GM21529 (cell line): ENCODE measurements around the gene PDE7B.
A peak's percentile ranks its signal among the peaks of the same experiment; 100 is the strongest.

ENCODE experiments used
- ATAC-seq: cut with Tn5 transposase; IDR thresholded peaks from one replicate; pipeline ENCODE4 v1.9.1; 2021; ENCODE audit not compliant: unreplicated experiment

PDE7B gene

DNA sequence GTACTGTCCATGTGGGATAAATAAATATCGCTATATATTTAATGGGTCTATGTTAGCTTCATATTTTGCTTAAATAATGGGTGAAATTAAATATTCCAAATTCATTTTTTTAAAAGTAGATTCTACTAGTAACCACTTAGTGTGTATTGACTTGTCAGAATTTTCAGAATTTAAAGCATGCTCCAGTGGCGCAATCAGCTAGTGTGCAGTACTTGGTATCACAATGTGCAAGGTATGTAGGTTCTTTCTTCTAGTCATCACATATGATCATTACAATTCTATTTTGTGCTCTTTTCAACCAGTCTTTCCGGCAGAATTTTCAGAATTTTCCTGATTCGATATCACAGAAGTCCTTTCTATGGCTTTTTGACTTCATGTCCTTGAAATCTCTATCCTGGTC is 32.6 kb downstream of the PDE7B start:
- ATAC-seq, result no peak

DNA sequence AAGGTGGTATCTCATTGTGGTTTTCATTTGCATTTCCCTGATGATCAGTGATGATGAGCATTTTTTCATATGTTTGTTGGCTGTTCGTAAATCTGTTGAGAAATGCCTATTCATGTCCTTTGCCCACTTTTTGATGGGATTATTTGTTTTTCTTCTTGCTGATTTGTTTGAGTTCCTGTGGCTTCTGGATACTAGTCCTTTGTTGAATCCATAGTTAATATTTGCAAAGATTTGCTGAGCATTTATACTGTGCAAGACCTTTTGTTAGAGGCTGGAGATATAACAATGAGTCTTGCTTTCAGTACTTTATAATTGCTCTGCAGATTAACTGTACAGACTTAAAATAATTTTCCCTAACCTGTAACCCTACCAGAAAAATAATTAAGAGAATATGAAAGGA is 35.6 kb downstream of the PDE7B start:
- ATAC-seq, result no peak

DNA sequence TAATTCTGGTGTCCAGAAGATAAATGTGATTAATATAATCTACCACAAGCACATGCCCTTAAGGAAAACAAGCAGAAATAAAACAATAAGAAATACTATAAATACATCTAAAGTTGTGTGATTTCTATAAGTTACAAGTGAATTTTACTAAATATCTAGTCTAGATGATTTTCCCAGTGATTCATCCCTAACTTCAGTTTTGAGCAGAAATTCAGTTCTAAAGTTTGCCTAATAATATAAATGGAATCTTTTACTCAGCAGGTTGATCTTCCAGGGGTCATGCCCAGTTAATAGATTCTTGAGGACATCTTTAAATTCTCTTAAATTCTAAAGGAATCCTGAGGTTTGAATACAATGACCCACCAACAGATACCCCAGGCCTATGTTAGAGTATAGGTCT is 37.3 kb downstream of the PDE7B start:
- no peak for ATAC-seq

DNA sequence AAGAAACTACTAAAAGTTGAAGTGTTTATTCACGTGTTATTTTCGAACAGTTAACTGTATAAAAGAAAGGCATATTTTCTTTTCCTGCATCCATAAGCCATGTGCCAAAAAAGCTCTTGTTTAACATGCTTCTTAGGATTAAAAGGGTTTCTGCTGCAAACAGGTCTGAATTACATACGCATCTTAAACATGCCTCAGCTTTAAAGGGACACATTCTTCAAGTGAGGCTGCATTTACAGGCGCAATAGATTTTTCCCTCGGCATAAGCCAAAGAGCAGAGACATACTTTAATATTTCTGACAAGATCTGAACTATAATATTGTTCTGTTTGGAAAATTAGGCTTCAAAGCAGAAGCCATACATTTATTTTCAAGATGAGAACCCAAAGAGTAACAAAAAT is 39.4 kb downstream of the PDE7B start:
- no peak for ATAC-seq

DNA sequence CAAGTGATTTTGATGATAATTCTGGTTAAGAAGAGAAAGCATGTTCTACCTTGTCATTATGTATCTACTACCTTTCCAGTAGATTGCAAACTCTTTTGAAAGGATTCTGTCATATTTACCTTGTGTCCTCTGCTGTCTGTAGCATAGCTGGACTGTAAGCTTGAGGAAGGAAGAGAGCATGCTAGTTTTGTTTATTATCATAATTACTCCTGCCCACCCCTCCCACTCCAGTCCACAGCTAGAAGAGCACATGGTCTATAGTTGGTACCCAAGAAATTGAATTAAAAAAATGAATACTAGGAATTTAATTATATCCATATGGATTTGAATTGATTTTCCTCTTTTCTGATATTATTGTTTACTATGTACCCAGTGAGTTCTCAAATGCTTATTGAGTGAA is 40.2 kb downstream of the PDE7B start:
- no peak for ATAC-seq

DNA sequence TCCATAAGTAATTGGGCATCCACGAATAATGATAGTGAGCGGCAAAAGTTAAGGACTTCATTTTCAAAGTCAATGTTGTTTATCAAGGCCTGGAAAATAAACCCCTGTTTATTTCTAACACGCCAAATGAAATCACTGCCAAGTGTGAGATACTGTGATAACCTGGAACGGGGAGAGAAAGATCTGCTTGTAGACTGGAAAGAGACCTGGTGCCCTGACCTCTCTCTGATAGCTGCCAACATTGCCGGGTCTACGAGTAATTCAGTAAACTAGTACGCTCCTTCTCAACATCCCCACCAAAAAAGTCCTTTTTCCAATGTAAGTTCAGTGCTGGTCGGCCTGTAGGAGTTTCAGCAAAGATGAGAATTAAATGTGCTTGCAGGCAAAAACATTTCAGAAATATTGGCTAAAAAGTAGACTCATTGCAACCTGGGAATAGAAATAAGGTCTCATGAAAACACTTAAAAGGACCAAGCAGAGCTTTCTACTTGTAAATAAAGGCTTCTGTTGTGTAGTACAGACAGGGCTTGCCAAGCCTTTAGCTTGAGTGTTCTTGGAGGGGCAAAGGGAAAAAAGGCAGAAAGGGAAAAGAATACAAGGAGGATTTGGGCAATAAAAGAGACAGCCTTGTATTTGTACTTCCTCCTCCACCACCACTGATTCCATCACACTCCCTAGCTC is 43.9 kb downstream of the PDE7B start:
- no peak for ATAC-seq

DNA sequence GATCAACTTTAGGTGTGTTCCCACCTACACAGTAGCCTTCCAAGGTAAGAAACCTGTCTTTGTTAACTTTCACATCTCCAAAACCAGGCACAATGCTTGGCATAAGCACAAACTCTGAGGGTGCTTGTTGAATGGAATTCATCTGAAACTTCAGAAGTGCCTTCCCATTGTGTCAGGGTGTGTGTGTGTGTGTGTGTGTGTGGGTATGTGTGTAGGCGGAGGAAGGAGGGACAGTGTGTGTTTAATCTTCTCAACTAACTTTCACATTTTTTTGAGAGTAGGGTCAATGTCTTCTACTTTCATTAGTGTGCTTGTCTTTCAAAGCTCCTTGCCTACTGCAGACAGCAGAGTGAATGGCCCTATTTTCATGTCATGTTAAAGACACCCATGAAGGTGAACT is 45.6 kb downstream of the PDE7B start:
- ATAC-seq, result no peak

DNA sequence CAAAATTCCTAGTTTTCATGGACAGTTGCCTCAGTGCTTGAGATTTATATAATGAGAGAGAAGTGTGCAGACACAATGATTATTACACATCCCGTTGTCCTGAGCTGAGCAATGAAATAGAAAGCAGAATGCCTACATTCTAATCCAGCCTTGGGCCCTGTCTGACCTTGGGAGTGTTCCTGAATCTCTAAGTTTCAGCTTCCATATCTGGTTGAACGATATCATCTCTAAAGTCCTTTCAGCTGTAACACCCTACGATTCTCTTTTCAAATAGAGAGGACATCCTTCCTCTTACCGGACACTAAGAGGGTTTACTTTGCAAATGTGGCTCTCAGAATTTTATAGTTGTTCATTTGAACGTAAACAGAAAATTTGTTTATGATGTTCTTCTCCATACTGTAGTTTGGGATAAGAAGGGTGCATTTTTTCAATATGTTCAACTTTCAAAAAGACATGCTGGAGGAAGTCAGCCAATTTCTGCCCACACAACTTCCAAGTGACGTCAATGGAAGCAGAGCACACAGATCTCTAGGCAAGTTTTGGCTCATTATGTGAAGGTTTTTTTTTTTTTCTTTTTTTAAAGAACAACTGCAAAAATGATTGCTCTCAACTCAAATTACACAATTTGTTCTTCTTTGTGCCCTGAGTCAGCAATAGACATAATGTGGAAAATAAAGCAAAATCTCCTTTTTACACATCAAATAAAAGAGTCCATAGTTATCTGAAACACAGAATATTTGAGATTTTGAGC is 50.4 kb downstream of the PDE7B start:
- ATAC-seq, result no peak

DNA sequence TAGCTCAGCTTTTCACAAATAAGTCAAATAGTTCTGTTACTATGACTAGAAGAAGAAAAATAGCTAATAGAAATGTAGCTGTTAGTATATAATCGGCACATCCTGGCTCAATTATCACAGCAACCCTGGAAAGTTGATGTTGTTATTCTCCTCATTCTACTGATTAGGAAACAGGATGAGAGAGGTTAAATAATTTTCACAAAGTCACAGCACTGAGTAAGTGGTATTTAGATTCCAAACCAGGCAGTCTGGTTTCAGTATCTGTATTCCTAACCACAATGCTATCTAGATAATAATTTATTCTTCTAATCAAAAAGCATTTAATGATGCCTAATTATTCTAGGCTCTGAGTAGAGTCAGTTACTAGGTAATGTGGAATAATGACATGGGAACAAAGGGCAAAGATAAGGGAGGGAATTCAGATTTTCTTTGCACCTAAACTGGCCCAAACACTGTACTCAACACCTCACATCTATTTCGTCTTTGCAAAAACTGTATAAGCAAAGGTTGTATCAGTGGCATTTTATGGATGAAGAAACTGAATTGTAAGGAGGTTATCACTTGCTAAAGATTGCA is 51.3 kb downstream of the PDE7B start:
- no peak for ATAC-seq

DNA sequence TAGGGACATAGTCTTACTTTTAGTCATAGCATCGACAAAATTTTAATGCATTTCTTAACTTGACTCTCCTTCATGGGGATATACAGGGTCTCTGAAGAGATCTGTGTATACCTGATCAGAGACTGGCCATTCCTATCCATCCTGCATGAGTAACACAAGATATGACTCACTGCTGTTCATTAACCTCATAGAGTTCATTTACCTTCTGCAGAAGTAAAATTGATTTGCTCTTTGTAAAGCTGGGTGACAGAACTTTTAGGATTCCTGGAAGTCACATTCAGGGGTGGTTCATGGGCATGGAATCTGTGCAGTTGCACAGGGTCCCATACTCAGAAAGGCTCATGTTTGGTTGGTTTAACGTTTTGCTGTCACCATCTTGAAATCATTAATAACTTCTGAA is 53.2 kb downstream of the PDE7B start:
- ATAC-seq, result no peak

DNA sequence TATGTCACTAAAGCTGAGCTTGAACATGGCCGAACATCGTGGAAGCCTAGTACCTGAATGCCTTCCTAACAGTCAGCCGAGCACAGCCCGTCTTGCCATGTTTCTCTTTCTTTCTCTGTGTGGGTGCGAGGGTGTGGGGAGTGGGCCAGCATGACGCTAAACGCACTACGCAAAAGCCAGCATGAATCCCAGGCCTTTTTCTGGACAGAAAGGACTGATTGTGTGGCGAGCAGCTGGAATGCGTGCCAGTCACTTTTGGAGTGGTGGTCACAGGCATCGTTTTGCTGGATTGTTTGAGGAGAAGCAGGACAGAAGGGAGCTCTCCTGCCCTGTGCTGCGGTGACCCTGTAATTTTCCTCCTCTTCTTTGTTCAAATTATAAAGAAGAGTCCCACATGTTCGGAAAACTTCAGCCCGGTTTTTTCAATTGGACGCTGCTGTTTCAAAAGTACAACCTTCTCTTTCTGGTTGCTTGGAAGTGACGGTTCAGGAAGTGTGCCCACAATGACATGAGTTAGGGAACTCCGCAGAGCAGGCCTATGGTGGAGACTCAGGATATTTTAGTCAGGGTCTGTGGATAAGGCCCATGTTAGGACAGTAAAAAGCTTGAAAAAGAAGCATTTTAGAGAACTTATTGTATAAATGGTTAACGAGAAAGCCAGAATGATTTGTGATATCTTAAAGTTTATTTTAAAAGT is 54.3 kb downstream of the PDE7B start:
- no peak for ATAC-seq

DNA sequence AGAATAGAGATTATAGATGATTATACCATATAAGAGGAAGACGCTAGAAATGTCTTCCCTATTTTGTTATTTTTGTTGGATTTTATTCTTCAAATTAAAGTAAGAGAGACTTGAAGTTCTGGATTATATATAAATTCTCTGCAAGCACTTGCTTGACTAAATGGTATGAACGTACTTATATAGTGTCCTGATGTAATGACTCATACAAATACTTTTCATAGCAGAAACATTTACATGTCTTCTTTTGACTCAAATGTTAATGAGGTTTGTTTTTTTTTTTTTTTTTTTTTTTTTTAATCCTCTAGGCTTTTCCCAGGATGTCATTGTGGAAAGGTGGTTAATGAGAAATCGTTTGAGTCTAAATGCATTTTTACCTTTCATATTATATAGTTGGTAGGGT is 55.0 kb downstream of the PDE7B start:
- ATAC-seq, result no peak

DNA sequence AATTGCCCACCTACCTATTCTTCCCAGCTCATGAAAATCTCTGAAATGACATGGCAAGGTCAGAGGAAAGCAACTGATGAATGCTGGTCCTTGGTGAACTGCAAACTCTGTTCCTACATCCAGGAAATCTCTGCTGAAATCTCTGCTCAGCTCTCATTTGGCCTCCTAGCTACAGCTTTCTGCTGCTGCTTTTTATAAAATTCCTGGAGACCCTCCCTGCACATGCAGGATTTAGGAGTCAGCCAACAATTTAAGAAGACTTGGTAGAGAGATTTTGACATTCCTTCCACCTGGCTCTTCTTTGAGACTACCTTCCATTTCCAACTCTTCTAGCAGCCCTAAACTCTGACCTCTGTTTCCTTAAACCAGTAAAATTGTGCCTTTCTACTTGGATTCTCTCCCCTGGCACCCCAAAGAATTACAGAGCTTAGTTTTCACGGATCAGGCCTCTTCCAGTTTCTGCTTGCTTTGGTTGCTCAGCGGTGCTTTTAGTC is 55.5 kb downstream of the PDE7B start:
- no peak for ATAC-seq

DNA sequence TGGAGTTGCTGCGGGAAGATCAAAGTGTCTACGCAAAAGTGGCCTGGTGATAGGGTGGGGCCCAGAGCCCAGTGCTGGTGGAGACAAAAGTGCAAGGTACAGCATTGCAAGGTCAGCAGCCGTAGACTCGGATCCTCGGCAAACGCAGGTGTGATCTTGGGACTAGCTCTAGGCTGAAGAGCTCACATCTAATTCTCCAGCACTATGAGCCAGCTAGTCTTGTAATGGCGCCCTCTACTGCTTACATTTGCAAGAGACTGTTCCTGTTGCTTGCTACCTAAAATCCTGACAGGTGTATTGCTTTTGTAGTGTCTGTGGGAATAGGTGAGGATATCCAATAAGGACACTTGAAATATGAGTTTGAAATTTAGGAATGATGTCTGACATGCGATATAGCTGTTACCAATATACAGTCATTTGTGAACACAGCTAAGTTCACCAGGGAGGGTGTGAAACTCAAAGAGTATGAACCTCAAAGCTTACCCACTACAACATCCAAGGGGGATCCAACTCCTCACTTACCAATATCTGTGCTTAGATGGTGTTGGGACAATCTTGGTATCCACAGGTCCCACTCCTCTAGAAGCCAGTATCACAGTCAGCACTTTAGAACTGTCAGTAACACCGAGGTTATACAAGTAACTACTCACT is 58.4 kb downstream of the PDE7B start:
- ATAC-seq, result peak; percentile 91

DNA sequence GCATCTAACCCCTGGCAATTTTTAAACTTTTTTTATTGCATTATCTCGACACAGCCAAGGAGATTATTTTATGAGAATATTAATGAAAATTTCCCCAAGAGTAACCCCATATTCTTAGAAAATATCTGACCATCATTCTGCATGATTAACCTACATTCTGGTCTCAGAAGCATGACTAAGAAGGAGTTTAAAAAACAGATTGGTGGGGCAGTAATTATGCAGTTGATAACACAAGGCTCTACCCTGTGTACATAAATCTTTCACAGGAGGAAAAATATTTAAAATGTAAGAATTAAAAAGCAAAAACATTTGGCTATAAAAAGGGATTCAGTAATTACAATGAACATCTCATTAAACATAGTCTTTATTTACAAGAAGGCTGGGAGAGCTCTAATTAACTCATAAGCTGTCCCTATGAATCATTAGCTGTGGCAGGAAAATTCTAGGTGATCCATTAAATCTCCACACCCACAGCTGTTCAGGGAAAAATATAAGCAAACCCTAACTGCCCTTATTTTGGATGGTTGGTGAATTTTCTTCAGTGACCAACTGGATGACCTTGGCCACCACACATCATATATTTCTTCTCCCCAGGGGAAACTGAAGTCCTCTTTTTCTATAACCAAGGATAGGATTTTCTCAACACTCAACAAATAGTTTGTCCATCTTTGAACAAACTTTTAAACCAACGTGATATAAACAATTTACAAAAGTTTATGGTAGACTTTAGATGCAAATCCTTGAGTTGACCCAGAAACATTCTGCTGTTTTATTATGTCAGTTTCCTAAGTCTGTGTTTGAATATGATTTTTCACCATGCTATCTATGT is 59.5 kb downstream of the PDE7B start:
- no peak for ATAC-seq

DNA sequence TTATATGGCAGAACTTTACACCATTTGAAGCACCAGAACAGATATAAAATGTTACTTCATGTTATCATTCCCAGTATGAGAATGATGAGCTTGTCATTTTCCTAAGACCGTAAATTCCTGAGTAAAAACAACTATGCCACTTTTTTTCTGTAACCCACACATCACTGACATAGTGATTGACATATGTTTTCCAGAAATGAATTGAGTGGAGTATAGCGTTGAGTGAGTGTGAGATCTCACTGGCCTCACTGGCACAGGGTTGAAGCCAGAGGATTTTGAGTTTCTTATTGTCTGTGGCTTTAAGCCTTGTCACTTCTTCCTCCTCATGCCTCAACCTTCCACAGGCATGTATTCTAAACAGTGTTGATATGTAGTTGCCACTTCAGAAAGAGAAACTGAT is 62.3 kb downstream of the PDE7B start:
- ATAC-seq, result no peak

DNA sequence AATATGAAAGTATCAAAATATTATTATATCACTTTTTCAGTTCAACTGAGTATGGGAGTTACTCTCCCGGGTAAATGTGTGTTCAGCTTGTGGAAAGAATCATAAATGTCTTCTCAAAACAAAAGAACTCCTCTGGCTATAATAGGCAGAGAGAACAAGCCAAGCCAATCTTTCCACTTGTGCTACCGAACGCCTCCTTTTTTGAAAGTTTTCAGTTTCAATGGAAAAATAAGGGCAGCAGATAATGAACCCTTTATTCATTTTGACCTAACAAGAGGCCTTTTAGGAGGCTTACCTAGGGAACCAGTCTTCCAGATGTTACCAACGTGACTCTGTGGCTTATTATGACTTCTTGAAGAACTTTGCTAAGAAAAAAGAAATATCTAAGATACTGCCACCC is 67.5 kb downstream of the PDE7B start:
- ATAC-seq, result no peak

DNA sequence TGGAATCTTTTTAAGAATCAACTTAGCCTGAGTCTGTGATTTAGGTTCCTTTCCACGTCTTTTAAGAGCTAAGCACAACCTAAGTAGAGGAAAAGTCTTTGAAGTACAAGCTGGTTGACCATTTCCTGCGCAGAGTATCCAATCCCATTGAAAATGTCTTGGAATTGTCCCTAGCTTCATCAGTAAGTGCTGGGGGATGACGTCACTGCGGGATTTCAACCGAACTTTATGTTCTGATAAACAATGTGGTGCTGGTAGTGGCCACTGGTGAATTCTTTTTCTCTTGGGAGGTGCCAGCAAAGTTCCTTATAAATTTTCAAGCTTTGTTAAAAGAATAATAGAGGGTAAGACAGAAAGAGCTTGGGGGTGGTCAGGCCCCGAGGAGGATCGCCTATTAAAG is 69.2 kb downstream of the PDE7B start:
- ATAC-seq, result no peak

DNA sequence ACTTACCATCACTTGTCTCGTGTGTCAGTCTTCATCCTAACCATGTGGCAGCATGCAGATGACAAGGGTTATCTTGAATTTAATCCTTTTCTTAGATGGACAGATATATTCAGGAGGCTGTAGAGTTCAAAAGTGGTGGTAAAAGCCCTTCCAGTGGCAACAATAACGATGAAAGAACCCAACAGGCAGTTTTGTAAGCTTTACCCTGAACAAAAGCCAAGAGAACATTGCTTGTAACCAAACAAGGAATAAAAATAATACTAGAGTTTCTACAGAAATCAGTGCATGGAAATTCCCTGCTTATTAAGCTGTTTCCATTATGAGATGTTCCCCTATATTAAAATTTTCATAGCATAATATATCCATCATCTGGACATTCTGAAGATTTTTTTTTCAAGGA is 69.7 kb downstream of the PDE7B start:
- no peak for ATAC-seq

DNA sequence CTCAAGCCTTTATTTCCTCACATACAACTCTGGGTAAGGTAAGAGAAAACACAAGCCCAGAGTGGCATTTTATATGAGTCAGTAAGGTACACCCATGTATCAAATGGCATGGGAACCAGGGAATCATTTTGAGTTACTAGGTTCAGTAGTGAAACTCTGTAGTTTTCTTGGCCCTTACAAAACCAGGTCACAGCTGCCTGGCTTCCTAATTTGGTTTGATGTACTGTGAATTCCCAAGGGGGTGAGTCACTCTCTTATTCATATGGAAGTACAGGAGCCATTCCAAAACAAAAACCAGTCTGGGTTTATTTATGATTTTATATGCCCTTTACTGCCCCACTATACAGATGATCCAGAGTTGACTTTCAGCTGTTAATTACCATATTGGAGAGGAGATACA is 70.7 kb downstream of the PDE7B start:
- no peak for ATAC-seq
